HG02763 (cell line): ENCODE data around the gene CYBB.
A peak's percentile ranks its signal among the peaks of the same experiment; 100 is the strongest.

Experiments used
- ATAC-seq: cut with Tn5 transposase; IDR thresholded peaks from one replicate; pipeline ENCODE4 v1.9.1; 2021; ENCODE audit warnings: mild to moderate bottlenecking, moderate library complexity; ENCODE audit not compliant: unreplicated experiment

Gene CYBB

DNA sequence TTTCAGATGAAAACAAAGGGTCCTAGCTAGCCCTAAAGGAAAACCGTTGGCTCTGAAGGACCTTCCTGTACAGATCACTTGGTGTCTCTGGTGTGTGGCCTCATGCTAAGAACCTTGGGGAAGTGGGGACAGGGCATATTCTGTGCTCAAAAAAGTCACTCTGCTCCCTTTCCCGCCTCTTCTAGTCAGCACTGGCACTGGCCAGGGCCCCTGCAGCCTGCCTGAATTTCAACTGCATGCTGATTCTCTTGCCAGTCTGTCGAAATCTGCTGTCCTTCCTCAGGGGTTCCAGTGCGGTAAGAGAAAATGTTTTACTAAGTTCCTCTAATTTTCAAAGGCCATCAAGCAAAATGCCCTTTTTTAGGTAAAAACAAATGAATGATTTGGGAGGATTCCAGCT, 3.4 kb downstream of the CYBB start:
- ATAC-seq, result no peak

DNA sequence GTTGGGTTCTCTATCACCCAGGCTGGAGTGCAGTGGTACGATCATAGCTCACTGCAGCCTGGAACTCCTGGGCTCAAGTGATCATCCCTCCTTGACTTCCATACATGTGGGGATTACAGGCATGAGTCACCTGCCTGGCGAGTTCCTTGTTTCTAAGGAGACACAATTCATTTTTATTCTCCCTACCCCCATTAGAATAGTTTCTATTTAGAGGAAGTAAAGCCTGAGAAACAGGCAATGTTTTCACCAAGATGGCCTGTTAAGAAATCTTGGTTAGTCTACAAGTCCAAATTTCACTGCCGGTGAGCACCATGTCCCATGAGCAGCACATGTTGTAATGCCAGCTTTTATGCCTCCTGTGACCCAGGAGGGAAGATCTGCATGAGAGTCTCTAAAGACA, 5.7 kb downstream of the CYBB start:
- ATAC-seq, result no peak

GRCh38 chrX:37786624-37787422, 7.0 kb downstream of the CYBB start:
- peak; percentile 69 for ATAC-seq

DNA sequence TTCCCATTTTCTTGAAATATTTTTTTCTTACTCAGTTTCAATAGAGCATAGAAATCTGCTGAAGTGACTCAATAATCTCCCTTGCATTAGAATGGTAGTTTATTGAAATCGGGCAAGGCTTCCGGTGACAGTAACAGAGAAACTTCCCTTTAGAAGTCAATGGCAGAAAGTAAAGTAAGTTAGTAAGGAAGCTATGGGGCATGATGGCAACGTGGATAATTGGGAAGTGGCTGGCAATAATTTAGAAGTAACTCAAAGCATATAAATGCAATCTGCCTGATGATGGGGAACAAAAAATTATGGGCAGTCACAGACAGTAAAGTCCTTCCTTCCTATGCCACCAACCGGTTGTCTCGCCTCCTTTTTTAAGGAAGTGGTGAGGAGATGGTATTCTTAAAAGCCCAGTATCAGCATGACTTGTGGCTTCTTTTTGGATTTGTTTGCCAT, 7.6 kb downstream of the CYBB start:
- ATAC-seq, result peak; percentile 67

DNA sequence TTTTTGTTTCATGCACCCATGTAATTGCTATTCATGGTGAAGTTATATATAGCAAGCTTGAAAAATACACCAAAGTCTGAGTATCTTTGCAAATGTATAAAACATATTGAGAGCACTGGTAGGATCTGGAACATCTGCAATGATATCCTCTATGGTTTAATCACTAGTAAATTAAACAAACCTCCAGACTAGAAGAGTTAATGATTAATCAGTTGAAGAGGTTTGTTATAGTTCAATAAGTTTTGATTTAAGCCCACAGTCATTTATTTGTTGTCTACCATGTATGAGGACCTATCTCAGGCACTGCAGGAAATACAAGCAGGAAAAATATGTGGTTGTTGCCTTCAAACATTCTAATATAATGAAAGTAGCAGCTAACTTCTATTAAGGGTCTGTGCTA, 16.5 kb downstream of the CYBB start:
- no peak for ATAC-seq

- peak; percentile 83 for ATAC-seq
Measured at GRCh38 chrX:37796805-37797204, 16.9 kb downstream of the CYBB start.

GRCh38 chrX:37799936-37800335, 20.1 kb downstream of the CYBB start:
- ATAC-seq, result no peak

DNA sequence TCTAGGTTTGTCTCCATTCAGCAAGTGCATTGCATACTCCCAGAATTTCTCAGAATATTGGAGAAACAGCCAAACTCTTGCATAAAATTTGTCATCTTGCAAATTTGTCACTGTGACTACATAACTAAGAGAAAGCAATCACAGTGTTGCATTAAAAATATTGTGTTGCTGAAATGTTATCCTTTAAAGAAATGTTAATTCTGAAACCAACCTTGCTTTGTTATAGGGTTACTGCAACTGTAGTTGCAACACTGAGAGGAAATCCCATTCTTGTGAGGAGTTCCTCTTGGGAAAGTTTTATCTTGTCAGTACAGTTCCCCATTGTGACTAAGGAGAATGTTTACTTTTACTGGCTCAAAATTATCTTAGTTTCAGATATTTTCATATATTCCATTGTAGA, 20.9 kb downstream of the CYBB start:
- ATAC-seq, result no peak

- ATAC-seq, result no peak
Measured at GRCh38 chrX:37802028-37802427, 22.2 kb downstream of the CYBB start.

- ATAC-seq, result no peak
Measured at GRCh38 chrX:37803057-37803456, 23.2 kb downstream of the CYBB start.

GRCh38 chrX:37809970-37810369, 30.1 kb downstream of the CYBB start:
- no peak for ATAC-seq

GRCh38 chrX:37812110-37812509, 32.3 kb downstream of the CYBB start:
- no peak for ATAC-seq

DNA sequence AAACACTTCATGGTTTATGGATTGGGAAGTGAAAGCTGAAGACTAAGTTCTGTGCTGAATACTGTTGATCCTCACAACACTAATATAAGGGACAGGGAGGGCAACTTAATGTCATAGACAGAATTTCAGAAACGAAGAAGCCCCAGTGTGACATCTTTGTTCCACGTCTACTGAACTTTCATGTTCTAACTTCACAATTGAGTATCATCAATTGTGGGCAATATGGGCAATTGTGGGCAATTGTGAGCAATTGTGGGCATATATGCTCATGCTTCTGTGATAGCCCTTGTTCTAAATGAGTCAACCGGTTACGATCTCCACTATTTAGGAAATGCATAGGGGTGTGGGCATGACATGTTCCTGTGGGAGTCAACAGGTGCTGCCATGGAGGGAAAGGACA, 33.7 kb downstream of the CYBB start:
- no peak for ATAC-seq

- no peak for ATAC-seq
Measured at GRCh38 chrX:37815366-37815765, 35.5 kb downstream of the CYBB start.

DNA sequence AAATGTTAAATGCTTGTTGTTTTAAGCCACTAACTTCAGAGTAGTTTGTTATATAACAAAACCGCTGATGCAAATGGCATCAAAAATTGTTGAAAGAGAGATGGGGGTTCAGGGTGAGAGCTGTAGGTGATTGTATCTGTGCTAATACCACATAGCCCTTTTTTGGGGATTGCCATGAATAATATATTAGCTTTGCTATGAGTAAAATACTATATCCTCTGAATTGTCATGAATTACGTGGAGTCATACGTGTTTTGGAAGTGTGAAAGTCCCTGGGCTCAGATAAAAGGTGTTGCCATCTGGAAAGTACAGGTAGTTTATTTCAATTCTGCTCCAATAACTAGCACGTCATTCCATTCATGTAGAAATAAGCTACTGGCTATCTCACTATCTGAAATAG, 36.9 kb downstream of the CYBB start:
- ATAC-seq, result no peak

- no peak for ATAC-seq
Measured at GRCh38 chrX:37817176-37817575, 37.3 kb downstream of the CYBB start.

DNA sequence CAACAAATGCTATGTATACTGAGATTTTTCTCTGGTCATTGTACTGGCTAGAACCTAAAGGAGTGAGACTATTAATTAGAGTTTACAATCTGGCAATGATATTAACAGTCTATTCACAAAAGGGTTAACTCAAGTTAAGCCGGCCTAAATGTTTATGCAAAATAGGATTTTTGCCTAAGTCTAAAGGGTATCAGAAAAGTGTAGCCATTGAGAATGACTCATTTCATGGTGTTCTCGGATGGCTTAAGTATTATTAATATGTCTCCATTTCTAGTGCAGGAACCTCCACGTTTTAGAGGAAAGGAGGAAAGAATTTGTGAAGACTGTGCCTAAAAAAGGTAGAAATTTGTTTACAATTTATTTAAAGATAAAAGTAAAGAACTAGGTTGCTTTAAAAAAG, 37.7 kb downstream of the CYBB start:
- no peak for ATAC-seq

DNA sequence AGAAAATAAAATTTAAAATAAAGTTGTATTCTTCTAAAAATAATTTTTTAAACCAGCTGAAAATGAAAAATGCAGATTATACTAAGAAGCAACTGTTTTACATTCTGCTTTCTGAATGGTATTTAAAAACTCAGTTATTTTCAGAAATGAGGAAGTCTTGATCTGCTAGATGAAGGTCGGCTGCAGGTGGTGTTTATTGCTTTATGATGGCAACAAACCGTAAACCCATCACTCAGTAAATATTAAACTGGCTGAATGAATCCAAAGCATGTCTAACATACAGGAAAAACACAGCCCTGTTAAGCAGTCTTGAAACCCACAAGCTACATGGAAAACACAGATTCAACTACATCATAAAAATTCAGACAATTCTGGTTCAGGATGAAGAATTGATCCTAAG, 38.2 kb downstream of the CYBB start:
- ATAC-seq, result peak; percentile 52

DNA sequence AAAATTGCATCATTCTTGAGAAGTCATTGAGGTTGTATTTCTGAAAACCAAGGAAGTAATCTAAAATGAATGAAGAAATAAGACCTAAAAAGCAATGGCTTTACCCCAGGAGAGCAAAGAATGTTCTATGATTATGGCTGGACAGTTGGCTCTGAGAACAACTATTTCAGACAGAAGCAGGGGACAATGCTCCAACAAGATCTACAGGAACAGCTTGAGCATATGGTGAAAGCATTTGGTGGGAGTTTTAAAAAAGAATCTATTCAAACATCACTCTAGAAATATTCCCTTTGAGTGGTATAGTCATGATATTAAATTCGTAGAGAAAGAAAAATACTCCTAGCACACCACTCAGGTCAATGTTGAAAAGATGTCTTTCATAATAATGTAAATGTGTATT, 40.8 kb downstream of the CYBB start:
- no peak for ATAC-seq

- ATAC-seq, result no peak
Measured at GRCh38 chrX:37824491-37825214, 44.8 kb downstream of the CYBB start.

DNA sequence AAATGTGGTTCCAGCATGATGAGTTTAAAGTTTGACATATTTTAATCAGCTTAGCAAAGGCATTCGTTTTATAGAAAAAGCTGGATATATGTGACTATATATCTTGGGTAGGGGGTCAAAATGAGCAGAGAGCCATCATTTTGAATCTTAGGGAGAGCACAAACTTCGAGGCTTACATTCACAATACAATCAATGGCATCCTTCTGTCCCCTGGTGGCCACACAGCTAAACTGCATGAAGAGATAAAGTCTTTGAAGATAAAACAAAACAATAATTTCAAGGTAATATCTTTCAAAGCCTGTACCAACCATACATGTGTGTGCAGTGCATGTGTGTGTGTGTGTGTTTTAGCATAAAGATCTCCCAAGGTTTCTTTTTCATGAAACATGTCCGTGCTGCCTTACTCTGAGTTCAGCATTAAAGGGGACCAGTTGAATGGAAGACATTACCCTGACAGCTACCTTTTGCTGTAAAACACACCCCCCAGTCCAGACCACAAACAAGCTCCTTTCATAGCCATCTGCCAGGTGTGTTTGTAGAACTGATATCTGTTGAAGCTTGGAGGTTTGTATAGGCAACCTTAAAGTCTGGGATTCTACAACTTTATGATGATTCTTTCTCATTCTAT, 45.5 kb downstream of the CYBB start:
- ATAC-seq, result peak; percentile 71

DNA sequence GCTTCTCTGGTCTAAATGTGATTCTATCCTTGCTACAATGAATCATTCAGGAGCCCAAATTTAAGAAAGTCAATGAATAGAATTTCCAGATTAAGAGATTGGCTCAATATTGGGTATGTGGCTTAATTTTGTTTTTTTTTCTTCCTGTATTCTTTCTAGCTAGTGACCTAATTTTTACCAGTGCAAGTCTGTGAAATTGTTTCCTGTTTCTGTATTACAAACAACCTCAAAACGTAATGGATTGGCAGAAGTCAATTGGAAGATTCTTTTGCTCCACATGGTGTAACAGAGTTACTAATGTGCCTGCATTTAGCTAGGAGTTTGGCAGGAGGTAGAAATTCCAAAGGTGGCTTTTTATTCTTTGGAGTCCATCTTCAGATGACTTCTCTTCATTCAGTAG, 49.9 kb downstream of the CYBB start:
- ATAC-seq, result no peak
